ENCODE measurements around the gene MAST3. TPM values are rescaled to one million over a fixed set of nuclear protein-coding genes. Genes with fewer than 3 reads are reported as not detected.

MAST3 gene
- total RNA-seq, 2 experiments from 2014 or later = 14.8 to 31.4 TPM

DNA sequence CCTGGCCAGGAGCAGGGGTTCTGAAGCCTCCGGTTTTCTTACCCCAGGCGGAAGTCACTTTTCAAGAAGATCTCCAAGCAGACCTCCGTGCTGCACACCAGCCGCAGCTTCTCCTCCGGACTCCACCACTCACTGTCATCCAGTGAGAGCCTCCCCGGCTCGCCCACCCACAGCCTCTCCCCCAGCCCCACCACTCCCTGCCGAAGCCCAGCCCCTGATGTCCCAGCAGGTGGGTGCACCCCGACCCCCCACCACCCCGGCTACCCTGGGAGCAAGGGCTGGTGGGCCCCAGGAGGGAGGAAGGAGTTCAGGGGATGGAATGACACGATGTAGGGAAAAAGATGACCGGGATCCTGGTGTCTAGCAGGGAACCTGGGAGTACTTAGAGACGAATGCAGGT, 49.8 kb downstream of the MAST3 start:
- Histone ChIP-seq H3K9me3 (ENCODE audit: low read length) (no peaks in the 10 kb centered on the region), H3K4me3 (ENCODE audit: low read depth, low read length, poor library complexity, severe bottlenecking) (no peak overlapping the region), H2AFZ (ENCODE audit: low read length) (no peak overlapping the region), H3K27ac (ENCODE audit: low read depth, low read length, poor library complexity, severe bottlenecking) (no peak overlapping the region), H3K36me3 (ENCODE audit: insufficient read depth, low read length) (peaks cover 69% of the 10 kb centered on the region), H3K4me2 (ENCODE audit: low read length) (no peak overlapping the region), H3K79me2 (ENCODE audit: insufficient read depth, low read depth, low read length) (no peaks in the 10 kb centered on the region), H3K4me1 (ENCODE audit: insufficient read depth, low read length, poor library complexity, severe bottlenecking) (peaks cover 11% of the 10 kb centered on the region), H3K9me2 (ENCODE audit: insufficient read depth, low read length) (no peaks in the 10 kb centered on the region), H4K20me1 (ENCODE audit: insufficient read depth, low read length) (no peaks in the 10 kb centered on the region)
- no peak for DNase-seq (ENCODE audit: low spot score)
- BruUV-seq (replicated peaks) = no TSS peak
- CTCF ChIA-PET (ENCODE audit: unreplicated experiment) = no interaction called here
- intact Hi-C loops (cut with micrococcal nuclease; ENCODE audit: unreplicated experiment) = no loop called here
- POLR2A ChIA-PET = no interaction called here
- TF ChIP-seq, protein P1, sequence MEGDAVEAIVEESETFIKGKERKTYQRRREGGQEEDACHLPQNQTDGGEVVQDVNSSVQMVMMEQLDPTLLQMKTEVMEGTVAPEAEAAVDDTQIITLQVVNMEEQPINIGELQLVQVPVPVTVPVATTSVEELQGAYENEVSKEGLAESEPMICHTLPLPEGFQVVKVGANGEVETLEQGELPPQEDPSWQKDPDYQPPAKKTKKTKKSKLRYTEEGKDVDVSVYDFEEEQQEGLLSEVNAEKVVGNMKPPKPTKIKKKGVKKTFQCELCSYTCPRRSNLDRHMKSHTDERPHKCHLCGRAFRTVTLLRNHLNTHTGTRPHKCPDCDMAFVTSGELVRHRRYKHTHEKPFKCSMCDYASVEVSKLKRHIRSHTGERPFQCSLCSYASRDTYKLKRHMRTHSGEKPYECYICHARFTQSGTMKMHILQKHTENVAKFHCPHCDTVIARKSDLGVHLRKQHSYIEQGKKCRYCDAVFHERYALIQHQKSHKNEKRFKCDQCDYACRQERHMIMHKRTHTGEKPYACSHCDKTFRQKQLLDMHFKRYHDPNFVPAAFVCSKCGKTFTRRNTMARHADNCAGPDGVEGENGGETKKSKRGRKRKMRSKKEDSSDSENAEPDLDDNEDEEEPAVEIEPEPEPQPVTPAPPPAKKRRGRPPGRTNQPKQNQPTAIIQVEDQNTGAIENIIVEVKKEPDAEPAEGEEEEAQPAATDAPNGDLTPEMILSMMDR (conservative IDR thresholded peaks at IDR 0.05; ENCODE audit: low read length) = no peak
- TF ChIP-seq EZH2phosphoT487 (IDR thresholded peaks at IDR 0.05; ENCODE audit: borderline replicate concordance, low read depth, low read length) = no peak

DNA sequence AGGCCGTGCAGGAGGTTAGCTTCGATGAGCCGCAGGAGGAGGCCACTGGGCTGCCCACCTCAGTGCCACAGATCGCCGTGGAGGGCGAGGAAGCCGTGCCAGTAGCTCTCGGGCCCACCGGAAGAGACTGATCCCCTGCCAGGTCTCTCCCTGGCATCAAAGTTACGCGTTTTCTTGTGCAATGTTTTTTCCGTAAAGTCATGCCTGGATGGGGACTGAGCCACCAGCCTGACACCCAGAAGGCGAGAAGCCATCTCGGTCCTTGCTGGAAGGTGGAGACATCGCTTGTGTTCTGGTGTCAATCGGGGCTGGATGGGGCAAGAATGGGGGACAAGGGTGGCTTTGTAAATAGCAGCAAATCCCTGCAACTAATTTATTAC, 52.0 kb downstream of the MAST3 start:
- POLR2A ChIA-PET = no interaction called here
- intact Hi-C loops (cut with micrococcal nuclease; ENCODE audit: unreplicated experiment) = no loop called here
- no peak for TF ChIP-seq EZH2phosphoT487 (IDR thresholded peaks at IDR 0.05; ENCODE audit: borderline replicate concordance, low read depth, low read length)
- TF ChIP-seq, protein P1 (conservative IDR thresholded peaks at IDR 0.05; ENCODE audit: low read length) = no peak
- DNase-seq (ENCODE audit: low spot score) = no peak
- Histone ChIP-seq H3K4me3 (ENCODE audit: low read depth, low read length, poor library complexity, severe bottlenecking) (no peak overlapping the region), H3K79me2 (ENCODE audit: insufficient read depth, low read depth, low read length) (peaks cover 3% of the 10 kb centered on the region; the same call in 1 of the 2 replicates), H3K9me2 (ENCODE audit: insufficient read depth, low read length) (no peaks in the 10 kb centered on the region), H3K36me3 (ENCODE audit: insufficient read depth, low read length) (peaks cover 53% of the 10 kb centered on the region), H4K20me1 (ENCODE audit: insufficient read depth, low read length) (no peaks in the 10 kb centered on the region), H3K4me2 (ENCODE audit: low read length) (no peak overlapping the region), H2AFZ (ENCODE audit: low read length) (no peak overlapping the region), H3K4me1 (ENCODE audit: insufficient read depth, low read length, poor library complexity, severe bottlenecking) (peaks cover 20% of the 10 kb centered on the region), H3K9me3 (ENCODE audit: low read length) (no peaks in the 10 kb centered on the region), H3K27ac (ENCODE audit: low read depth, low read length, poor library complexity, severe bottlenecking) (no peak overlapping the region)
- CTCF ChIA-PET (ENCODE audit: unreplicated experiment) = no interaction called here
- no TSS peak for BruUV-seq (replicated peaks)

DNA sequence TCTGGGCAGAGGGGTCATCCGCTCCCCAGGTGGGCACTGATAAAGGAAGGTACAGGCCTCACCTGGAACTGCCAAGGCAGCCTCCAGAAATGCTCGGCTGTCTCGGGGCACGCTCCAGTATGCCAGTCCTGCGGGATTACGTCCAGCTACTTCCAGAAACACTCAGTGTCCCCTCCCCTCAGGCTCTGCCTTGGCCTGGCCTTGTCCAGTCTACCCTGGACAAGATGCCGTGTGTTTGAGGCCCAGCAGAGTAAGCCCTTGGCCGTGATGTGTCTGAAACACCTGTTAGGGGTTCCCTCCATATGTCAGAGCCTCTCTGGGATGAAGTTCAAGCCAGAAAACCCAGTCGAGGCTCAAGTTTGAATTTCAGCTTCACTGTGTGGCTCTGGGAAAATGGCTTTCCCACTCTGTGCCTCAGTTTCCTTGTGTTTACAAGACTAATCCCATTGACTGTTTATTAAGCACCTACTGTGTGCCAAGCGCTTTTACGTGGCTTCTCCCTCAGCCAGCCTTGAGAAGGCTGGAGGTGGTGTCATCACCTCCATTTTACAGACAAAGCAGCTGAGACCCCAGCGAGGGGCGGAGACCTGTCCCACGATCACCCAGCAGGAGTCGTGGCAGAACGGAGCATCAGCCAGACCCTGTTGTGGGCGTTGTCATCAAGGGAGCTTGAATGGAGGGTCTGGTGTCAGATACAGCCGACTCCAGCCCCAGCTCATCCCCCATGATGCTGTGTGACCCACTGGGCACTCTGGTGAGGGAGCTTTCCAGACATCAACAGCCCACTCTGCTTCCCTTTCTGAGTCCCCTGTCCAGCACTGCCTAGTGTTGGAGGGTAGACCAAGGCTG, 53.4 kb downstream of the MAST3 start:
- ChIA-PET POLR2A (interaction anchor here (0.6 to 1.3 kb wide), 3 partner anchors 20 to 64 kb away, joined by 3 to 5 read pairs (median 4); no protein-coding TSS in a partner anchor), CTCF (ENCODE audit: unreplicated experiment) (interaction anchor here (0.6 to 1.4 kb wide), 3 partner anchors 10 to 38 kb away, joined by 3 to 5 read pairs (median 4); no protein-coding TSS in a partner anchor)
- Histone ChIP-seq H3K4me1 (ENCODE audit: insufficient read depth, low read length, poor library complexity, severe bottlenecking) (peaks cover 20% of the 10 kb centered on the region), H4K20me1 (ENCODE audit: insufficient read depth, low read length) (no peaks in the 10 kb centered on the region), H3K79me2 (ENCODE audit: insufficient read depth, low read depth, low read length) (peaks cover 3% of the 10 kb centered on the region; the same call in 1 of the 2 replicates), H3K27ac (ENCODE audit: low read depth, low read length, poor library complexity, severe bottlenecking) (no peak overlapping the region), H3K9me3 (ENCODE audit: low read length) (no peaks in the 10 kb centered on the region), H3K9me2 (ENCODE audit: insufficient read depth, low read length) (no peaks in the 10 kb centered on the region), H3K36me3 (ENCODE audit: insufficient read depth, low read length) (peaks cover 39% of the 10 kb centered on the region), H2AFZ (ENCODE audit: low read length) (no peak overlapping the region), H3K4me3 (ENCODE audit: low read depth, low read length, poor library complexity, severe bottlenecking) (no peak overlapping the region), H3K4me2 (ENCODE audit: low read length) (peak overlapping the region; percentile 55)
- BruUV-seq (replicated peaks) = TSS peak; percentile 66
- no peak for TF ChIP-seq EZH2phosphoT487 (IDR thresholded peaks at IDR 0.05; ENCODE audit: borderline replicate concordance, low read depth, low read length)
- TF ChIP-seq, protein P1 (conservative IDR thresholded peaks at IDR 0.05; ENCODE audit: low read length) = no peak
- no peak for DNase-seq (ENCODE audit: low spot score)
- intact Hi-C loops (cut with micrococcal nuclease; ENCODE audit: unreplicated experiment) = loop anchor here (5.0 kb wide), 1 partner anchor 144 kb away; the partner anchor contains the start of gene ARRDC2
